Neural crest cell (in vitro differentiated cells): Measurements from ENCODE around the gene HMCN2. TPM values are rescaled to one million over a fixed set of nuclear protein-coding genes. Genes with fewer than 3 reads are reported as not detected.

Source experiments
- DNase-seq: peaks from one replicate; pipeline ENCODE4 v3.0.0; 2021; ENCODE audit warnings: low read depth, mixed read lengths, low spot score
- H3K27ac Mint-ChIP-seq: one replicate; pipeline ENCODE4 v1.8.0; 2021; ENCODE audit warnings: mild to moderate bottlenecking, mixed read lengths; ENCODE audit not compliant: unreplicated experiment
- H3K27me3 Mint-ChIP-seq: 2 replicates; pipeline ENCODE4 v1.8.0; 2021; ENCODE audit warnings: low read depth, mild to moderate bottlenecking, mixed read lengths
- H3K36me3 Mint-ChIP-seq: 2 replicates; pipeline ENCODE4 v1.8.0; 2021; ENCODE audit warnings: low read depth, mild to moderate bottlenecking, mixed read lengths
- H3K4me1 Mint-ChIP-seq: 2 replicates; pipeline ENCODE4 v1.8.0; 2021; ENCODE audit warnings: mixed read lengths
- H3K4me3 Mint-ChIP-seq: one replicate; pipeline ENCODE4 v1.8.0; 2021; ENCODE audit warnings: mild to moderate bottlenecking, mixed read lengths
- H3K9me3 Mint-ChIP-seq: 2 replicates; pipeline ENCODE4 v1.8.0; 2021; ENCODE audit warnings: mixed read lengths
- CTCF ChIP-seq: fragments of 200-600 bp; sonication (generic); conservative IDR thresholded peaks from 2 replicates; pipeline ENCODE4 v1.5.0; 2021; ENCODE audit warnings: antibody characterized with exemption, mild to moderate bottlenecking
- total RNA-seq: library from RNA; stranded (reverse); gene quantifications from 2 replicates; pipeline ENCODE4 v1.2.1, GENCODE V29; 2021

HMCN2 gene
- total RNA-seq, 1 donor from 2014 or later: not detected

- Mint-ChIP-seq H3K36me3 (no peaks in the 10 kb centered on the region), H3K4me1 (no peaks in the 10 kb centered on the region), H3K9me3 (no peaks in the 10 kb centered on the region), H3K27me3 (no peaks in the 10 kb centered on the region), H3K27ac (no peak overlapping the region), H3K4me3 (no peak overlapping the region)
- TF ChIP-seq CTCF: no peak
- DNase-seq: no peak
These were observed 142.5 kb downstream of the HMCN2 start for GRCh38 chr9:130407916-130408663.

GRCh38 chr9:130408669-130409068, 143.1 kb downstream of the HMCN2 start:
- TF ChIP-seq CTCF: no peak
- Mint-ChIP-seq H3K9me3 (no peaks in the 10 kb centered on the region), H3K36me3 (no peaks in the 10 kb centered on the region), H3K4me1 (no peaks in the 10 kb centered on the region), H3K4me3 (no peak overlapping the region), H3K27me3 (no peaks in the 10 kb centered on the region), H3K27ac (no peak overlapping the region)
- DNase-seq: no peak

- Mint-ChIP-seq H3K27me3 (no peaks in the 10 kb centered on the region), H3K9me3 (no peaks in the 10 kb centered on the region), H3K36me3 (no peaks in the 10 kb centered on the region), H3K4me1 (no peaks in the 10 kb centered on the region), H3K27ac (no peak overlapping the region), H3K4me3 (no peak overlapping the region)
- TF ChIP-seq CTCF: no peak
- DNase-seq: no peak
These were observed 143.7 kb downstream of the HMCN2 start for GRCh38 chr9:130409246-130409645.

- no peaks in the 10 kb centered on the region for H3K27me3 Mint-ChIP-seq
- no peak for DNase-seq
- H3K4me3 Mint-ChIP-seq: no peak overlapping the region
- H3K9me3 Mint-ChIP-seq: no peaks in the 10 kb centered on the region
- no peak overlapping the region for H3K27ac Mint-ChIP-seq
- H3K36me3 Mint-ChIP-seq: no peaks in the 10 kb centered on the region
- H3K4me1 Mint-ChIP-seq: no peaks in the 10 kb centered on the region
- no peak for TF ChIP-seq CTCF
These were observed 144.9 kb downstream of the HMCN2 start for GRCh38 chr9:130410443-130410842.

- TF ChIP-seq CTCF: no peak
- no peaks in the 10 kb centered on the region for H3K36me3 Mint-ChIP-seq
- H3K9me3 Mint-ChIP-seq: no peaks in the 10 kb centered on the region
- no peak overlapping the region for H3K27ac Mint-ChIP-seq
- DNase-seq: no peak
- H3K27me3 Mint-ChIP-seq: no peaks in the 10 kb centered on the region
- no peaks in the 10 kb centered on the region for H3K4me1 Mint-ChIP-seq
- H3K4me3 Mint-ChIP-seq: no peak overlapping the region
These were observed 146.0 kb downstream of the HMCN2 start for GRCh38 chr9:130411566-130411915.
